Hematopoietic multipotent progenitor cell (in vitro differentiated cells): Measurements from ENCODE around the gene MYRIP. TPM values are rescaled to one million over a fixed set of nuclear protein-coding genes. Genes with fewer than 3 reads are reported as not detected.
"Not testable (repeated sequence)": the region's sequence is repeated elsewhere in the genome, so short reads cannot be mapped to it uniquely, and the experiment has no call there.

Experiments
- DNase-seq, 3 donors: peaks; one replicate each; pipeline ENCODE4 v3.0.0-alpha.2; 2011 to 2015; ENCODE audit warnings: low read depth in 2 of 3, low spot score in 2 of 3
- total RNA-seq: library from RNA; depleted of rRNA; stranded (reverse); fragments of >200 nt; gene quantifications from one replicate; pipeline ENCODE4 v1.2.3, GENCODE V29; 2012

MYRIP gene
- total RNA-seq, 1 donor = under 0.01 TPM

DNA sequence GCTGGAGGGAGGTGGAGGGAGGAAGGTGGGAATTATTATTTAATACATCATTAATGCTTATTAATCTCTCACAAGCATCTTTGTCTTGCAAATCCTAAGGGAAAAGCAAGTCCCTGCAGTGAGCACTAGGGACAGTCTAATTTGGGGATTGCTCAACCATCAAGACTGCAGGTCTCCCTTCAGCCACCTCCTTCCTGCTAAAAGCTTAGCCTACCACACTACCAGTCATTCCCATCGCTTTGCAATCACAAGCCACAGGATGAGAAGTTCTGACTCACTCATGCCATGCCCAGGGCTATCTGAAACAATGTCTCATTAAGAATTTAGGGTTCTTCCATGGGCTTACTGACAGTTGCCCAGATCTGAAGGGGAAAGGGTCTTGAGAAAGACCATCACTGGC lies 449.1 kb downstream of the MYRIP start:
- no peak for DNase-seq

DNA sequence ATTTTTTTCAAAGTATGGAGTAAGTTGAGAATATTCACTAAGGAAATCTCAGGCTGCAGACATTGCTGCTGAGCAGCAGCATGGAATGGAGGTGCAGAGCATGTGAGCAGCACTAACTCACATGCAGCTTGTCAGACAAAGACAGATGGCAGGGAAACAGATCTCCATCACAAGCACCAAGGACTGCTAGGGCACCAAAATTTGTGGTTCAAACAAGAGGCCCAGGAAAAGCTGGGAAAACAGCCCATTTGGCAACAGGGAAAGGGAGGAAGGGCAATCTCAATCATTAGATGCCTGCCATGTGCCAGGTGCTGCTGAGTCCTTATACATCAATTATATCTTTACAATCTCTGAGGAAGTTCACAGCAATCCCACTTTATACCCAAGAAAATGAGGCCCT lies 452.9 kb downstream of the MYRIP start:
- DNase-seq = no peak

DNA sequence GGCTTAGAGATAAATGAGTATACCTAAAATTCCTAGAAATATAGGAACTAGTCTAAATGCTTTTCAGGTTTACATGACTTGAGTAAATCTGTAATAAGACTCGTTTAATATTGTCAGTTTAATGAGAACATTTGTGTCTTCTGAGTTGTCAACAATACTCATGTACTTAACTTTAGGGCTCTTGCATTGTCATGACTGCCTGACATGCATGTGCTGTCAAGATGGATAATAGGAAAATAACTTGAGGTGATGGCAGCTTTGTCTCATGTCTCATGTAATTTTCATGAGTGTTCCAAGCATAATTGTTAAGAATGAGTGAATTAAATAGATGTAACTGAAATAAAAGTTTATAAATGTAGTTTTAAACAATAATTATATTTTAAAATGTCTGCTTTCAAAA lies 455.0 kb downstream of the MYRIP start:
- DNase-seq = no peak

DNA sequence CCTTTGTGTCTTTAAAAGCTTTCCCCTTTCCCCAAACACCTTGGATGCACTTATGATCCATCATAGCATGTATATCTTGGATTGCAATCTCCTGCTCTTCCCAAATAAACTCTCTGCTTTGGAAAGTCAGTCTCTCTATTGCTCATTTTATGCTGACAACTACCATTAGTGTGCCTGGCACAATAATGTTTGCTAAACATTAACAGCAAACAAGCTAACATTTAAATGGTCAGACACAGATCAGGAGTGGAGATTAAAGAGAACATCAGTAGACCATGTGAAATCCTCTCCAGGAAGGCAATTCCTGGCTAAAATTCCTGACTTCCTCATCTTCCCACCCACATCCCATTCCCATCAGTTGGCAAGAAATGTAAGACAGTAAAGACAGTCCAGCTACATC lies 455.8 kb downstream of the MYRIP start:
- no peak for DNase-seq

DNA sequence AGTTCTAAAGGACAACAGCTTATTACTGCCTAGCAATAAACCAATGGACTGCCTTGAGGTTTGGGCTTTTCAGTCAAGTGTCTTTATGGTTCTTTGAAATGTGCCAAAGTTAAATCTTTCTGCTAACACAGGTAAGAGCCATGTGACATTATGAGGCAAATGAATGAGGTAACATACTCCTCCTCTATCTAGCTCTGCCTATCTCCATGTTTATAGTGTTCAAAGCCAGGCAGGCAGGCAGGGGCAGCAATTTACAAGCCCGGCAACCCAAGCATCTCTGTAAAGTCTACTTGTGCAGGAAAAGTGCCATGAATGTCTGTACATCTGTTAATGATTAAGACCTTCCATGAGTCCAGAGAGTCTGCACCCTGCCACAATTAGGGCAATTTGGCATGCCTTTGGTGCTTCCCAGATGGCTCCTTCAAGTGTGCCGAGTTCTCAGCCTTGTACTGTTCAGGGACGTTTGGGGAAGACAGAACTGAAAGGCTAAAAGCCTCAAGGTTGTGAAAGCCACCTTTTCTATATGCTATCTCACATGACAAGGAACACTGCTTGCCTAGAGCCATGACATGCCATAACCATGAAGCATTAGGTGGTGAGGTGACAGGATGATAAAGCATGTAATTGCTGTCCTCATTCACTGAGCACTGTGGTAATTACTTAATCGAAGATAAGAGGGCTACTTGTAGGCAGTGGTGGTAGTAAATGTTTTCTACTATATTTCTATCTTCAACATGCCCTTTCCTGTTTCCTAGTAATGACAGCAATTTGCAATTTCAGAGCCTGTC lies 458.7 kb downstream of the MYRIP start:
- DNase-seq = no peak

DNA sequence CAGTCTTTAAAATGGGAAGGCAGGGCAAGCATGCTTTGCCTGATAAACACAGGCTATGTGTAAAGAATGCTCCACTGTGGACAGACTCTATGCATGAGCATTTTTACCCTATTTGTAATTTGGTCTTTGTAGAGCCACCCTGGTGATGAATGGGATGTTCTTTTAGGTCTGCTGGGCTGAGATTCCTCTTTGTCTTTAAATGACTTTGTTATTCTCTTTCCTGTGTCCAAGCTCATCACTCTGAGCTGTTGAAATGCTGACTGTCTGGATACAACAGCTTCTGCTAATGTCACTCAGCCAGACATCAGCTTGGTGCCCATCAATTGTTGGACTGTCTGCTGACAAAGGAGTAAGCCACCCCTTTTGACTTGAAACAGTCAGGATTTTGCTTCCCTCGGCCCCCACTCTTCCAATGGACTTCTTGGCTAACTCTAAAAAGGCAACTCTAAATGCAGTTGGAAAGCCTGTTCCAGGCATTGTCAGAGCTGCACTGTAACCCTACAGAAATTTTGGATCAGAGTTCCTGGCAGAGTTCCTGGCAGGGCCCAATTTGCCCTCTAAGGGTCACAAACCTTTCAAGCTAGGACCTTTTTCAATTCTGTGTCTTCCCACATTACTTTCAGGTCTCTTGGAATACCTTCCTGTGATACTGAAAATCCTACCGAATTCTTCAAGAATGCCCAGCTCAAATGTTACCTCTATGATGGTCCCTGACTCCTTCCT lies 459.6 kb downstream of the MYRIP start:
- no peak for DNase-seq

DNA sequence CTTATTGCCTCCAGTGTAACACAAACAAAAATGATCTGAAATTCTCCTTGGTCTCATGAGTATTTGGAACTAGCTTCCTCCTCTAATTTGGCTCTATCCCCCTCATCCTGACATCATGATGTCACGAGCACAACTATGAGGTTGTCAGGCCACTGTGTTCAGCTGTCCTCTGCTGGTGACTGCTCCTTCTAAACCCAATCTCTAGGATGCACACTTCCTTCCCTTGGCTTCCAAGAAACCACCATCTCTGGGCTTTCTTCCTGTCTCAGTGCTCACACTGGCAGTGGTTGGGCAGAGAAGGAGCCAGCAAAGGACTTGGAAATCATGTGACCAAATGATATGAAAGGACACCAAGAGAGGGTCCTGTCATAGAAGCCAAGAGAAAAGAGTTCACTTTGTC lies 469.4 kb downstream of the MYRIP start:
- DNase-seq = peak in 2 of 3 donors; percentile 33 to 66

DNA sequence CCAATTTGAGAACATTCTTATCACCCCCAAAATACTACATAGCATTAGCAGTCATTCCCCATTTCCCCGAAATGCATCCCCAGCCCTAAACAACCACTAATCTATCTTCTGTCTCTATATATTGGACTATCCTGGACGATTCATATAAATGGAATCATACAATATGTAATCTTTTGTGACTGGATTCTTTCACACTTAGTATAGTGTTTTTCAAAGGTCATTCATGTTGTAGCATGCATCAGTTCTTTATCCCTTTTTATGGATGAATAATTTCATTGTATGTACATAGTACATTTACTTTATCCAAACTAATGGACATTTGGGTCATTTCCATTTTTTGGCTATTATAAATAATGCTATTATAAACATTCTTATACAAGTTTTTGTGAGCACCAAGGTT lies 472.6 kb downstream of the MYRIP start:
- no peak for DNase-seq

DNA sequence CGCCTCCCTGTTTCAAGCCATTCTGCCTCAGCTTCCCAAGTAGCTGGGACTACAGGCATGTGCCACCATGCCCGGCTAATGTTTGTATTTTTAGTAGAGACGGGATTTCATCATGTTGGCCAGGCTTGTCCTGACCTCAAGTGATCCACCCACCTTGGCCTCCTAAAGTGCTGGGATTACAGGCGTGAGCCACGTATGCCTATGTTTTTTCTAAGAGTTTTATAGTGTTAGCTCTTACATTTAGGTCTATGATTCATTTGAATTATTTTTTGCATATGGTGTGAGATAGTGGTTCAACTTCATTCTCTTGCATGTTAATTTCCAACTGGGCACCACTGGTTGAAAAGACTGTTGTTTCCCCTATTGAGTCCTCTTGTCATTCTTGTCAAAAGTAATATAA lies 473.6 kb downstream of the MYRIP start:
- not testable (repeated sequence) for DNase-seq

DNA sequence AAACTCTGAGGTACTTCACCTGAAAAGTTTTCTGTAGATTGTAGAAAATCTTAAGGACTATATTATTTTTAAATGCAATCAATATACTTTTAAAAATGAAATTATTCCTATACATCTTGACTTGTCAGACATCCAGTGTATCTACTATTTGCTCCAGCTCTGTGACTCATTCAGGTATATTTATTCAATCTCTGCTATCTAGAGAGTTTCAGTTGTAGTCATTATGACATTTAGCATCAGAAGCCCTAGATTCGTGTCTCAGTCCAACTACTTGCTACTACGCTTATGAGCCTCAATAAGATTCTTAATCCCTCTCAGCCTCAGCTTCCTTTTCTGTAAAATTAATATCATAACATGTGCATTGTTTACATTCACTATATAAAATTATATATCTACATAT lies 477.8 kb downstream of the MYRIP start:
- no peak for DNase-seq

DNA sequence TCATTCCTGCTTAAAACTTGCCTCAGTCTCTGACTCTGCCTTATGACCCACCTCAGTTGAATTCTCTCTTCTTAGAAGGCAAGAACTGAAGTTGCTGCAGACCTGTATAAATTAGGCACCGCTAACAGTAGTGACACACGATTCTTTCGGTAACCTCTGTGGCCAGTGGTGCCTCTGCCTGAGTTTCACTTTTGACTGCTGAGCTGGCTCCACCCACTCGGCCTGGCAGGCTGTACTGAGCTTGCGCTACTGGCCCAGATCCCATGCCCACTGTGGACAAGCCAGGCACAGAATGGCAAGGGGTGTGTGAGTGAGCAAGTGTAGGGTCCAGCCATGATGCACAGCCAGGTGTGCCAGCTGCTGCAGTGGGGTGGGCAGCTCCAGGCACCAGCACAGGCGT lies 481.0 kb downstream of the MYRIP start:
- no peak for DNase-seq

DNA sequence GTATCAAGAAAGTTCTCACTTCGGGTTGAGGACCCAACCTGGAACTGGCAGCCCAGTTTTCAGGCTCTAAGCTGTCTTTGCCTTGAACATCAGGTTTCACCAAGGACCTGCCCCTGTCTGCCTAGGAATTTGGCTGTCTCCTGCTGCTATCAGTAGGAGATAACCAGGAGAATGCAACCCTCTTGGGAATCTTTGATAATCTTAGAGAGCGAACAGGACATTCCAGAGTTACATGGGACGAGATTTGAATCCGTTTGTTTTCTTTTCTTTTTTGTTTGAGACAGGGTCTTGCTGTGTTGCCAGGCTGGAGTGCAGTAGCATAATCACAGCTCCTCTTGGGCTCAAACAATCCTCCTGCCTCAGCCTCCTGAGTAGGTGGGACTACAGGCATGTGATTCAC lies 482.1 kb downstream of the MYRIP start:
- no peak for DNase-seq

DNA sequence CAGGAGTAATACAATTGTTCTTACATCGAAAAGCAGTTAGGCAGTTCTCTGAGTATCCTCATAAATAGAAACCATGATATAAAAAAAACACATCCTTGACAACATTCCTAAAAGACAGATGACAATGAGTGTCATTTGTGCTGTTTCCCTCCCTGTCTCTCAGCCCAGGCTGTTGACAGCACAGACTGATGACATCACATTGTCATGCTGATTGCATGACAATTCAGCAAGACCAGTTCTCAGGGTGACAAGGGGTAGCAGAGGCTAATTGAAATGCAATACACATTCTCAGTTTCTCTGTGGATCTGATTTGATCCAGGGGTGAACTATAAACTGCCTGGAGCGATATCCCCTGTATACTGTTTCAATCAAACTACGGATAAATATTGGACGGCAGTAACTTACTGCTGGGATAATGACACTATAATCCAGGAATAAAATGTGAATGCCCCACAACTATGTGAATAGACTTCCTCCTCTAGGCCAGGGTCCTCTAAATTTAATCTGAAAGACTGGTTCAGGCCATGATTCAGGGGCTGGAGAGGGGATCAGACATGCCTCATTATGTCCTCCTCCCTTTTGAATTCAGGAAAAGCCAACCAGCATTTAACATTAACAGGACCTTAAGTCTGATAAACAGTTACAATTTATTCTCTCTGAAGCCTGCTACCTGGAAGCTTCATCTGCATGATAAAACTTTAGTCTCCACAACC lies 483.4 kb downstream of the MYRIP start:
- DNase-seq = no peak

DNA sequence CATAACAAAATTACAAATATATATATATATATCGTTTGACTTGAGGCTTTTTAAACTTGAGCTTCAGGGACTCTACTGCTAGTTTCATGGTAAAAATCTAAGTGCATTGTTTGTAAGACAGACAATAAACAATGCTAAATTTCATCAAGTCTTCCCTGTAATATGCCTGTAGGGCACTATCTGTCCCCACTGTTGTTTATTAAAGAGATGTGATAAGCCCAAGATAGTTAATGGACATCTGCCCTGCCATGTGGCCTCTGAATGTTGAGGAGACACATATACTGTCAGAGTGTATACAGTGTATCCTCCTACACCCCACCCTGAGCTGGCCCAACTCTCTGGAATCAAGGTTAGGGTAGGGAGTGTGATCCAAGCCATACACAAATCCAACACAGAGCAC lies 485.0 kb downstream of the MYRIP start:
- DNase-seq = no peak

DNA sequence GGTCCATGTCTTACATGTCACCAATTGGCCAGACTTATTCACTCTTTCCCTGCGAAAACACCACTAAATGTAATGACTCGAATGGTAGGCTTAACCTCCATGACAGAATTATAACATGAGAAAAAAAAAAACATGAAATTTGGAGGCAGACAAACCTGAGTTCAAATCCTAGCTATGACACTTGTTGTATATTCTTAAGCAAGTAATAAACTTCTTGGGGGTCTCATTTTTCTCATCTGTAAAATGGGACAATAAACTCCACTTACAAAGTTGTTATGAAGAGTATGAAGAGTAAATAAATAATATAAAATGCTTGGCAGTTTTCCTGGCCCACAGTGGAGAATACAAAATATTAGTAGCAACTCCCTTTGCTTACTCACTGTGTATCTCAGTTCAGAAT lies 488.7 kb downstream of the MYRIP start:
- DNase-seq = no peak

DNA sequence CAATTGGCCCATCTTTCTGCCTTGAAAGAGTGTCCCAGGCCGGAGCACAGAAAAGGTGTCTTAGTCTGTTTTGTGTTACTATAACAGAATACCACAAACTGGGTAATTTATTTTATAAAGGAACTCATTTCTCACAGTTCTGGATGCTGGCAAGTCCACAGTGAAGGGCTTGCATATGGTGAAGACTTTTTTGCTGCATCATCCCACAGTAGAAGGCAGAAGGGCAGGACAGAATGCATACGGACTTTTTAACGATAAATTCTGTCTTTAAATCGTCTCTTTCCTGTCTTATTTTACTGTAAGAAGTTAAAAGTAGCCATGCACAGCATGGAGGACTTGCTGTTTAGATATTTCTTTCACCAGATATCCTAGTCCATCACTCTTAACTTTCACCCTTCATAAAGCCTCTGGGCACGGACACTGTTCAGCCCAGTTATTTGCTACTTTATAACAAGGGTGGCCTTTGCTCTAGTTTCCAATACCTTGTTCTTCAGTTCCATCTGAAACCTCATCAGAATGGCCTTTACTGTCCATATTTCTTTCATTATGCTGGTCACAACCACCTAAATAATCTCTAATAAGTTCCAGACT lies 489.8 kb downstream of the MYRIP start:
- DNase-seq = no peak

DNA sequence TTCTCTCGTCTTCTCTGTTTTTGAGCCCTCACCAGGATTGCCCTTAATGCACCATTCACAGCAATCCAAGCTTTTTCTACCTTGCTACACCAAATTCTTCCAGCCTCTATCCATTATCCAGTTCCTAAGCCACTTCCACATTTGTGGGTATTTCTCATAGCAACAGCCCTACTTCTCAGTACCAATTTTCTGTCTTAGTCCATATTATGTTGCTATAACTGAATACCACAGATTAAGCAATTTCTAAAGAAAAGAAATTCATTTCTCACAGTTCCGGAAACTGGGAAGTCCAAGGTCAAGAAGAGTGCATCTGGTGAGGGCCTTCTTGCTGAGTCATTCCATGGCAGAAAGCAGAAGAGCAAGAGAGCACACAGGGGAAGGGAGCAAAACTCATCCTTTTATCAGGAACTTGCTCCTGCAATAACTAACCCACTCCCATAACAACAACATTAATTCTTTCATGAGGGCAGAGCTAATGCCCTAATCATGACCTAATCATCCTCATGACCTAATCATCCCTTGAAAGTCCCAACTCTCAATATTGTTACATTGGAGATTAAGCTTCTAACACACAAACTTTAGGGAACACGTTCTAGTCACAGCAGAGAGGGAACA lies 490.4 kb downstream of the MYRIP start:
- DNase-seq = peak in 2 of 3 donors; percentile 32 to 57

DNA sequence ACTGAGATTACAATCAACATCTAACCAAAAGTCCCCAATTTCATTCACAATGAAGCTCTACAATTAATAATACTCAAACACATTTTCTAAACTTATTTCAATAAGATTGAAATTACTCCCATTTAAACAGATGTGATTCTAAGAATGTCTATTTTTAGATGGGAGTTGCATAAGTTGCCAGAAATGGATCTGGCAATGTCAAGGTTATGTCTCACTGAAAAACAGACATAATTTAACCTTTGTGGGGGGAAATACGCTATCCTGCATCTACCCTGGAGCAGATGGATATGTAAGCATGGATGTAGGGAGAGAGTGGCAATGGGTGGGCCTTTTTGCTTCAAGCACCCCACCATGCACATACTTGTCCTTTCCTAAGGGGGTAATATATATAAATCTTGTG lies 493.4 kb downstream of the MYRIP start:
- no peak for DNase-seq

DNA sequence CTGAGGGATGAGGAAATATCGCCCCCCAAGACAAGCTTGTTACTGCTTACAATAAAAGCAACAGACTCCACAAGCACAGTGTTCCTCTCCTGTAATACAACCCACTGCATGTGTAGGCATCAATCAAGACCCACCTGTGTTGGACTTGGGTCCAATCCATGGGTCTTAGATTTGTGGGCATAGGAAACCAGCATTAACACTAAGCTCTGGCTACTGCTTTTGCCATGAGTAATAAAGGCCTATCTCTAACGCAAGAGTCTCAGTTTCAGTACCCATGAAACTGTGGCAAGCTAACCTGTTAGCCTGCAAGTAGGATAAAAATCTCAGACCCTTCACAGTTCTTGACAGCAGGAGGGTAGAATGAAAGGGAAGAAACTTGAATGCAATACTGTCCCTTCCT lies 494.9 kb downstream of the MYRIP start:
- no peak for DNase-seq

DNA sequence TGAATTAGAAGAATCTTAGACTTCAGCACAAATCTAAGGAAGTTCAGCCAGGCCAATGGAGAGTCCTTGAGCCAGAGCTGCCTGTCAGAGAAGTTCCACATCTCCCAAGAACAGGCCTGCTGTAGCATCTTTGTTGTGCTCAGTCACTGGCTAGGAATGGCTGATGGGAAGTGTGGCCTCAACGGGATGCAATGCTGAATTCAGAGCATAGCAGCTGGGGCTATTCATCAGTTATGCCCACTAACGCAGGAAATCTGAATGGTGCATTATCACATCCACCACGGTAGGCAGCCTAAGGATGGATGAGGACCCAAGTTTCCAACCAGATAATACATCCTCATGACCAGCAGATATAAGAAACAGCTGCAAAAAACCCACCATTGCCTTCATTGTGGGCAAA lies 496.9 kb downstream of the MYRIP start:
- DNase-seq = no peak

DNA sequence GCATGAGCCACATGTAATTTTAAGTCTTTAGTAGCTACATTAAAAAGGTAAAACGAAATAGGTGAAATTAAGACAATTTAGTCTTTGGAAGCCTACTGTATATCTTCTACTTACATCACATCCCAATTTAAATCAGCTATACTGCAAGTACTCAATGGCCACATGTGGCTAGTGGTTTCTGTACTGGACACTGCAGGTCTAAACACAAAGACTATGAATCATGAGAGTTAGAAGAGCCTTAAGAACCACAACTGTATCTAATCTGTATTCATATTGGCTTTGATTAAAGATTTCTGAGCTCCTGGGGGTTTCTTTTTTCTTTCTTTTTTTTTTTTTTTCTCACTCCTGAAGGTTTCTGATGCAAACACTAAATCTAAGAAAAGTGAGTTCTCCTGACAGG lies 497.8 kb downstream of the MYRIP start:
- DNase-seq = no peak
